Type B pancreatic cell (in vitro differentiated cells): Measurements from ENCODE around the gene ARMC8. TPM values are rescaled to one million over a fixed set of nuclear protein-coding genes. Genes with fewer than 3 reads are reported as not detected.

ENCODE experiments used
- DNase-seq: peaks from one replicate; pipeline ENCODE4 v3.0.0; 2021; ENCODE audit warnings: mixed read lengths; ENCODE audit not compliant: unreplicated experiment; ENCODE audit errors: extremely low spot score
- H3K27ac Mint-ChIP-seq: 2 replicates; pipeline ENCODE4 v1.8.0; 2021; ENCODE audit warnings: mild to moderate bottlenecking, mixed read lengths
- H3K27me3 Mint-ChIP-seq: 2 replicates; pipeline ENCODE4 v1.8.0; 2021; ENCODE audit warnings: mixed read lengths
- H3K36me3 Mint-ChIP-seq: 2 replicates; pipeline ENCODE4 v1.8.0; 2021; ENCODE audit warnings: mixed read lengths
- H3K4me1 Mint-ChIP-seq: one replicate; pipeline ENCODE4 v1.8.0; 2021; ENCODE audit warnings: mixed read lengths; ENCODE audit not compliant: unreplicated experiment
- H3K4me3 Mint-ChIP-seq: 2 replicates; pipeline ENCODE4 v1.8.0; 2021; ENCODE audit warnings: mild to moderate bottlenecking, mixed read lengths
- H3K9me3 Mint-ChIP-seq: 2 replicates; pipeline ENCODE4 v1.8.0; 2021; ENCODE audit warnings: mixed read lengths
- CTCF ChIP-seq: fragments of 200-600 bp; sonication (generic); conservative IDR thresholded peaks from 2 replicates; pipeline ENCODE4 v1.5.0; 2021; ENCODE audit warnings: antibody characterized with exemption, mild to moderate bottlenecking
- total RNA-seq: library from RNA; stranded (reverse); gene quantifications from 2 replicates; pipeline ENCODE4 v1.2.1, GENCODE V29; 2021; ENCODE audit warnings: low replicate concordance

ARMC8 gene
- total RNA-seq, 1 donor from 2014 or later: 46.1 TPM

GRCh38 chr3:138230525-138230924 lies 43.4 kb downstream of the ARMC8 start:
- TF ChIP-seq CTCF: no peak
- H3K36me3 Mint-ChIP-seq: peaks cover 16% of the 10 kb centered on the region

GRCh38 chr3:138232705-138233364 lies 45.7 kb downstream of the ARMC8 start:
- no peak for DNase-seq
- Mint-ChIP-seq H3K4me3 (no peak overlapping the region), H3K4me1 (no peaks in the 10 kb centered on the region), H3K27ac (no peak overlapping the region), H3K9me3 (no peaks in the 10 kb centered on the region), H3K36me3 (peaks cover 15% of the 10 kb centered on the region), H3K27me3 (no peaks in the 10 kb centered on the region)
- TF ChIP-seq CTCF: no peak

More at GRCh38 chr3:138230525-138230924, 43.4 kb downstream of the ARMC8 start:
- H3K4me3 Mint-ChIP-seq: no peak overlapping the region
- H3K9me3 Mint-ChIP-seq: no peaks in the 10 kb centered on the region
- no peaks in the 10 kb centered on the region for H3K4me1 Mint-ChIP-seq
- DNase-seq: no peak
- no peak overlapping the region for H3K27ac Mint-ChIP-seq
- no peaks in the 10 kb centered on the region for H3K27me3 Mint-ChIP-seq

GRCh38 chr3:138234401-138235179 lies 47.5 kb downstream of the ARMC8 start:
- Mint-ChIP-seq H3K4me1 (no peaks in the 10 kb centered on the region), H3K27me3 (no peaks in the 10 kb centered on the region), H3K9me3 (no peaks in the 10 kb centered on the region), H3K4me3 (no peak overlapping the region), H3K36me3 (peaks cover 13% of the 10 kb centered on the region), H3K27ac (no peak overlapping the region)
- TF ChIP-seq CTCF: no peak
- no peak for DNase-seq

DNA sequence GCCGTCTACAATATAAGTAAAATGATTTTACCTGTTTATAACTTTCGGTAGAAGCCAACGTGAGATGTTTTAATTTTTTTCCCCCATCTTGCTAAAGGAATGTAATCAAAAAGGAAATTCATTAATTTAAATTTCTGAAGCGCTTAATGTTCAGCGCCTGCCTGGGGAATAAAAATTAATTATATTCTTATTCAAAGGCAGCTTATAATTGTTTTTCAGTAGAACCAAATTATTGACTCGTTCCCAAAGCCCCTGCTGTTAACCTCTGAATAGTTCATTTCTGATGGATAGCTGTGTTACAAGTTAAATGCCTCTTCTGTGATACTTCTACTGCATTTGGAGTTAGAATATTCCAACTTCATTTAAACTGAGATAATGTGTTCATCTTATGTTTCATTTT lies 51.6 kb downstream of the ARMC8 start:
- Mint-ChIP-seq H3K4me1 (no peaks in the 10 kb centered on the region), H3K9me3 (no peaks in the 10 kb centered on the region), H3K4me3 (no peak overlapping the region), H3K27me3 (no peaks in the 10 kb centered on the region), H3K36me3 (peaks cover 13% of the 10 kb centered on the region), H3K27ac (no peak overlapping the region)
- no peak for DNase-seq
- no peak for TF ChIP-seq CTCF

GRCh38 chr3:138241061-138241460 lies 54.0 kb downstream of the ARMC8 start:
- DNase-seq: no peak
- TF ChIP-seq CTCF: no peak
- Mint-ChIP-seq H3K9me3 (no peaks in the 10 kb centered on the region), H3K36me3 (peaks cover 20% of the 10 kb centered on the region), H3K27me3 (no peaks in the 10 kb centered on the region), H3K4me1 (no peaks in the 10 kb centered on the region), H3K4me3 (no peak overlapping the region), H3K27ac (no peak overlapping the region)
